Suprapubic skin (tissue), 4 donors: ENCODE results near the gene KIF21B.

ENCODE experiments used
- CTCF ChIP-seq, 2 donors: fragments of 200-600 bp in 1 of 2; fragments of 450-650 bp in 1 of 2; sonication (generic) in 1 of 2; IDR thresholded peaks; one replicate each; pipeline ENCODE4 v1.5.1; 2016 to 2019; ENCODE audit warnings: antibody characterized with exemption in 2 of 2, mild to moderate bottlenecking in 1 of 2, moderate library complexity in 1 of 2
- POLR2A ChIP-seq, 2 donors: fragments of 450-650 bp; IDR thresholded peaks; one replicate each; pipeline ENCODE4 v1.6.1; 2017; ENCODE audit warnings: antibody characterized with exemption in 2 of 2, mild to moderate bottlenecking in 2 of 2, moderate library complexity in 2 of 2
- POLR2AphosphoS5 ChIP-seq, 3 donors: sonication (generic); formaldehyde crosslinking; IDR thresholded peaks; one replicate each; pipeline ENCODE4 v1.6.1; 2017; ENCODE audit warnings: antibody characterized with exemption in 3 of 3

GRCh38 chr1:201069636-201070035 lies 46.1 kb upstream of the KIF21B start:
- TF ChIP-seq CTCF (IDR thresholded peaks at IDR 0.05) (no peak), POLR2AphosphoS5 (IDR thresholded peaks at IDR 0.05) (no peak), POLR2A (IDR thresholded peaks at IDR 0.05) (no peak)
